Left renal cortex interstitium (tissue), 4 donors: Measurements from ENCODE around the gene DPM3. TPM values are rescaled to one million over a fixed set of nuclear protein-coding genes. Genes with fewer than 3 reads are reported as not detected.
A peak's percentile ranks its signal among the peaks of the same experiment; 100 is the strongest.
"Not testable (repeated sequence)": the region's sequence is repeated elsewhere in the genome, so short reads cannot be mapped to it uniquely, and the experiment has no call there.

ENCODE experiments used
- DNase-seq, 4 donors: peaks; one replicate each; pipeline ENCODE4 v3.0.0-alpha.2; 2013; ENCODE audit warnings: low read depth in 4 of 4, low spot score in 2 of 4, missing footprints in 1 of 4
- polyA plus RNA-seq, 4 donors: library from polyadenylated mRNA; unstranded; fragments of 120-200 nt; gene quantifications; one replicate each; pipeline ENCODE4 v1.2.1, GENCODE V29; 2013; ENCODE audit not compliant: insufficient read length in 4 of 4

DPM3 gene
- polyA plus RNA-seq, 4 donors = 31.3 to 64.7 (median 45.2) TPM

DNA sequence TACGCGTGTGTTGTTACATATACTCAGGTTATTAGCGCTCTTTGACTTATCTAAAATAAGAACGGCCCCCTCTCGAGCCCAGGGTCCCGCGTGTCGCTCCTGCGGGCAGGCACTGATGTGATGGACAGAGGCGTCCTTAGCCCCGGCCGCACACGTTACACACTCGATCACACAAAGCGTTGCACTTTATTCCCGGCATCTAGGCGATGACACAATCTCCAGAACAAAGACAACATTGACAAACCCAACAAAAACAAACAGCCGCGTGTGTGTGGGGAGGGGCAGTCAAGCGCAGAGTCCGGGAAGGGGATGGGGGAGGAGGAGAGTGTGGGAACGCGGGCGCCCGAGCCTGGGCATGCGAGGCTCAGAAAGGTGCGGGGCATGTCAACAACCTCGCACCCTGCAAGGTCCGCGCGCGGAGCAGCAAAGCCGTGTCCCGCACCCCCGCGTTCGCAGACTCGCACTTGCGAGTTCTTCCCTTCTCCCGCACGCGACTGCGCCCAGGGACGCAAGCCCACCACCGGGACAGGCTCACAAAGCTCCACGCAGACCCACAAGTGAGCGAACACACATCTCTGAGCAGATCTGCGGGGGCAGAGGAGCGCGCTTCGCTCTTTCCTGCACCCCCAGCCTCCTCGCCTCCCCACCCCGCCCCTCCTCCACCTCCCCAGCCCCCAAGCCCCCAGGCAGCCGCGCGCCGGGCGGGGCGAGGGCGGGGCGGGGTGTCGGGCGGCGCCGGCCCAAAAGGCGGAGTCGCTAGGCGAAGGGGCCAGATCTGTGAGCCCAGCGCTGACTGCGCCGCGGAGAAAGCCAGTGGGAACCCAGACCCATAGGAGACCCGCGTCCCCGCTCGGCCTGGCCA lies 13.0 kb downstream of the DPM3 start, which contains the start of gene EFNA1:
EFNA1 (plus strand) TSS at position 772 of the 862 bp plus-strand sequence. CDS start 102 bp downstream, outside the sequence.
- DNase-seq = peak in 1 of 4 donors; percentile 40

GRCh38 chr1:155126556-155127104 lies 13.7 kb downstream of the DPM3 start:
- peak in 1 of 4 donors; percentile 37 for DNase-seq

DNA sequence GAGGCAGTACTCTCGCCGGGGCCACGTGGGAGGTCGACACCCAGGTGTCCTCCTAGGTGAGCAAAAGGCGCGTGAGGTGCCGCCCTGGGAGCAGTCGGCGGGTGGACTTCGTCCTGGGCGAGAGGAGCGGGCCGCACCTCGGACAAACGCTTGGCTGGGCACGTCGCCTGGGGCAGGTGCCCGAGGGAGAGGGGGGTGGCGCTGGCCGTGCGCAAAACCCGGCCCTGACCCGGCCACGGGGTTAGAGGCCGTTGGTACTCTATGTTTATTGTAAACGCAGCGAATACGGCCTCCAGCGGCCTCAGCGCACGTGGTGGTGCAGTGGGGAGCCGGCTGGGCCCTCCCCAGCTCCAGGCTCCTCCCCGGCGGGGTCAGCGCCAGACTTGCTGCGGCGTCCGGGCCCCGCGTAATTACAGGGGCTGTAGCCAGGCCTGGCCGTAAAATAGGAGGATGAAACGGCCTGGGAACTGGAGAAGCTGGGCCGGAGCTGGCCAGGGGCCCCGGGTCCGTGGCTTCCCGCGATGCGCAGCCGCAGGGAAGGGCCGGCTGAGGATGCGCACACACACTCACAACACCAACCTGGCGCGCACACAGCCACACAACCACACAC lies 14.3 kb downstream of the DPM3 start:
- no peak for DNase-seq

DNA sequence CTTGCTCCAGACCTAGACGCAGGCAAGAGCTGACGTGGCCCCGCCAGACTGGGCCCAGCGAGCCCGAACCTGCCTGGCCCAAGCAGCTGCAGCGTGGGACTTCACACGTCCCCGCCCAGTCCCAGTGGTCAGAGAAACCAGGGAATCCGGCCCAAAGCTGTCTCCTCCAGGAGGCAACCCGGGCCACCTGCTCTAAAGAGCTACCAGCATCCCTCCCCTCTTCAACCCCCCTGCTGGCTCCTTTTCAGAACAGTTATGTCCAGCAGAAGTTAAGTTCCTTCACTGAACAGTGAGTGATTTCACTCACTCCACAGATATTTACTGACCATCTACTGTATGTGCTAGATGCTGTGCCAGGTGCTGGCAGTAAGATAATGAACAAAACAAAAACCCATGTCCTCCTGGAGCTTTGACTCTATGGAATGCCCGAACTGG lies 14.8 kb downstream of the DPM3 start:
- DNase-seq = no peak

DNA sequence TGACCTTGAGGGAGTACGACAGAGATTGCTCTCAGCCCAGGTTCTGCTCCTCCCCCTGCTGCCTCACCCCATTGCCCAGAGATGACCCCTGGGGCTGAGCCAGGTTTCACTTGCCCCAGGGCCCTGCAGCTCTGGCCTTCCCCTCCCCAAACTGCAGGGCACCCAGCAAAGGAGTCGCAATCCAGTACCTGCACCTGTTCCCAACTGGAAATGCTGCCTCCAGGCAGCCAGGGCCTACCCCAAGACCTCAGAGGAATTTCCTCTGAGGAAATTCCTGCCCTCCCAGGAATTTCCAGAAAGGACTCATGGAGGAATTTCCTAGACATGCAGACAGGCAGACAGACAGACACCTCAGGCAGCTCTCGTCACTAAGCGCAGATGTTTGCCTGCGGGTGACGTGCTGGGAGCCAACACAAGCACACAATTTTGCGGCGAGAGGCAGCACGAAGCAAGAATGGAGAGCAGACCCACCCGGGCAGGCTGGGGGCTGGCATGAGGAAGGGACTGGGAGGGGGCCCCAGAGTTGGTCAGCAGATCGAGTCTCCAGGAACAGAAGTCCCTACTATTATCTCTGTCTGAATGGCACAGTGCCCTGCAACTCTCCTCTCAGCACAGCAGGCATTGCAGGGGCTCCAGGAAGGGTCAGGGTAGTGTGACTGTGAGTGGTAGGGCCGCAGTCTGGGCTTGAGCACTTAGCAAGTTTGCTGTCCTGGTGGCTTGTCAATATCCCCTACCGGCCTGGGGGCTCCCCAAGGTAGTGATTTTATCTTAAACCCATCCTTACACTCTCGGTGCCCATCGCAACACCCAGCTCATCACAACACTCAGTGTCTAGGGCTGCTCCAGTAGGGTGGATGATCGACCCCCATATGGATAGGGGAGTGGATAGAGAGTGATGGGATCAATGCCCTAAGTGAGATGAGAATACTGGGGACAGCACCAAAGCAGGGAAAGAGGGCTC lies 15.5 kb downstream of the DPM3 start:
- DNase-seq = no peak

GRCh38 chr1:155123801-155124200 lies 16.5 kb downstream of the DPM3 start:
- no peak for DNase-seq

GRCh38 chr1:155122308-155122707 lies 18.0 kb downstream of the DPM3 start:
- no peak for DNase-seq

DNA sequence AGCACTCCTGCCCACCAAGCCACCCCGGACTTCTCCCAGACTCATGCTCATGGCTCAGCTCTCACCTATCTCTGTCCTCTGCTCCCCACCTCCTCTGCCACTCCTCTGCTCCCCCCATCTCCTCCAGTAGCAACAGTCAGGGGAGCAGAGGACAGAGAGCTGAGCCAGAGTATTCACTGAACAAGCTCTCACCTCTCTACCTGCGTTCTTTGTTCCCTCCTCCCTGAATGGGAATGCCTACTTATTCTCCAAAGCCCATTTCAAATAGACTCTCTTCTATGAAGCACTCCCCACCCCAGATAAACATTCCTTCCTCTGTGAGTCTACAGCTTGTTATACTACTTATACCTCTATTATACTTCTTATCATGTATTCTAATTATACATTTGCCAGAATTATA lies 19.1 kb downstream of the DPM3 start:
- no peak for DNase-seq

DNA sequence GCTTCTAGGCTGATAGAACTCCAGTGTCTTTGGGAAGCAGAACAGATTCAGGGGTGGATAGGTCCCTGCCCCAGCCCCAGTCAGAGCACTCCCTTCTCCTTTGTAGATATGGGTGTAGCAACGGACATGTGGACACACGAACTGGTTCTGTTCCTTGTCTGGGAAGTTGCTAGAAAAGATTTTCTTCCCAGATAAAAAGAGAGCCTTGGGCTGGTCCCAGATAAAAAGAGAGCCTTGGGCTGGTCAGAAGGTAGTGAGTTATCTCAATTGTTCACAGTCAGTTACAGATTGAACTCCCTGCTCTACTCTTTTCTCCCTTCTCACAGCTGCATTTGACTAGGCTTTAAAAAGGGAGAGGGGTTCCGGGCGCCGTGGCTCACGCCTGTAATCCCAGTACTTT lies 20.1 kb downstream of the DPM3 start:
- DNase-seq = no peak

DNA sequence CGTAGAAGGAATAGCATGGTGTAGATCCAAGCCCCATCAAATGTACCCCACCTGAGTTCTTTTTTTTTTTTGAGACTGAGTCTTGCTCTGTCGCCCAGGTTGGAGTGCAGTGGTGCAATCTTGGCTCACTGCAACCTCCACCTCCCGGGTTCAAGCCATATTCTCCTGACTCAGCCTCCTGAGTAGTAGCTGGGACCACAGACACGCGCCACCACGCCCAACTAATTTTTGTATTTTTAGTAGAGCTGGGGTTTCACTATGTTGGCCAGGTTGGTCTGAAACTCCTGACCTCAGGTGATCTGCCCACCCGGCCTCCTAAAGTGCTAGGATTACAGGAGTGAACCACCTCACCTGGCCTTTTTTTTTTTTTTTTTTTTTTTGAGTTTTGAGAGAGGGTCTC lies 22.2 kb downstream of the DPM3 start:
- DNase-seq = not testable (repeated sequence)

DNA sequence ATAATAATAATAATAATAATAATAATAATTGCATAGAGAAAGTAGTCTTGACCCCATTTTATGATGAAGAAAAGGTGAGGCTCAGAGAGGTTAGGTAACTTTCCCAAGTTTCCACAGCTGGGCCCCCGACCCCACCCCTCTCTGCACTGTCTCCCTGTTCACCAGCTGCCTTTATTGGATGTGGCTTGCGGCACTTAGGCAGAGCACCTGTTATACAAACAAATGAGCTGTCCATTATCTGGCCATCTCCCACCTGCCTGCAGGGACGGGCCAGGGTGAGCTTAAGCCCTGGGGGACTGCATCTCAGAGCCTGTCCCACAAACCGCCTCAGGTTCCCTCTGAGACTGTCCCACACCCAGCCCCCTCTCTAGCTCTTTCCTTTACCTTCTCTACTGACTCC lies 22.7 kb downstream of the DPM3 start:
- DNase-seq = no peak

DNA sequence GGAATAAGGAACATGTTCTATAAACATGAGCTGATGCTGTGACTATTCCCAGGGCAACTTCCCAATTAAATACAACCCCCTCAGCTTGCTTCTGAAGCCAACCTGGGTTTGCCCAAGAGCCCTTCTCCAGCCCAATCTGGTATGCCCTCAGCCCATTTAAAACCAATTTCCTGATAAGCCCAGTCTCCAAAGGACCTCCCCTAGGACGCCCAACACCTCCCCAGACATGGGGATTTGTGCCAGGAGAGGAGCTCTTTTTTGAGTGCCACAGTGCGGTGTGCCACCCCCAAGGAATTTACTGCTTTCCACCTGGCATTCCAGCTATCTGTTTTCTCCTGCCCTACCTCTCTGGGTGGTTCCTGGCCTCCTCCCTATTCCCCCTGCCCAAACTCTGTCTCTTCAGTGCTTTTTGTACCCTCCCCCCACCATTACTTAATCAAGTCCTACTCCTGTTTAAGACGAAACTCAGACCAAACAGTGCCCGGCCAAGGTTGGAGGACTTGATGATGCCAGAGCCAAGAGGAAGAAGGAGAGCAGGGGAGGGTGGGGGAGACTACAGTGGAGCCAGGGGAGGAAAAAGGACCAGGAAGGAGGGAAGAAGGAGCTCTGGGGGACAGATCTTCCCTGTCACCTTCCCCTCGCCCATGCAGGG lies 24.1 kb downstream of the DPM3 start:
- DNase-seq = no peak

DNA sequence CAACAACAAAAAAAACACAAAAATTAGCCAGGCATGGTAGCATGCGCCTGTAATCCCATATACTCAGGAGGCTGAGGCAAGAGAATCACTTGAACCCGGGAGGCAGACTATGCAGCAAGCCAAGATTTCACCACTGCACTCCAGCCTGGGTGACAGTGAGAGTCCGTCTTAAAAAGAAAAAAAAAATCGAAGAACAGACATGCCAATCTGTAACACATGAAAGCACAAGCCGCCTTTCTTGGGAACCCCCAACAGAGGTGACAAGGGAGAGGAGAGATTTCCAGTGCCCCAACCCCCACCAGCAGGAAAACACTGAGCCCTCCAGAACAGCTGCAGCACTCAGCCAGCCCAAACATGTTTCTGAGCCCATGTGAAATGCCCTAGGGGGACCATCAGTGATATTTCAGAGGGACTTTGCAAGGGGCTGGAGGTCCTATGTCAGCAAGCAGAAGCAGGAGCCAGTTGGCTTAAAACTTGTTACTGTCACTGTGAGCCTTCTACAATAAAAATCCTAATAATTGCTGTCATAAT lies 26.8 kb downstream of the DPM3 start:
- no peak for DNase-seq

- DNase-seq = no peak
Observed at GRCh38 chr1:155110826-155111225, 29.5 kb downstream of the DPM3 start.

GRCh38 chr1:155110381-155110780 lies 29.9 kb downstream of the DPM3 start:
- no peak for DNase-seq

GRCh38 chr1:155108296-155108695 lies 32.0 kb downstream of the DPM3 start:
- DNase-seq = no peak

DNA sequence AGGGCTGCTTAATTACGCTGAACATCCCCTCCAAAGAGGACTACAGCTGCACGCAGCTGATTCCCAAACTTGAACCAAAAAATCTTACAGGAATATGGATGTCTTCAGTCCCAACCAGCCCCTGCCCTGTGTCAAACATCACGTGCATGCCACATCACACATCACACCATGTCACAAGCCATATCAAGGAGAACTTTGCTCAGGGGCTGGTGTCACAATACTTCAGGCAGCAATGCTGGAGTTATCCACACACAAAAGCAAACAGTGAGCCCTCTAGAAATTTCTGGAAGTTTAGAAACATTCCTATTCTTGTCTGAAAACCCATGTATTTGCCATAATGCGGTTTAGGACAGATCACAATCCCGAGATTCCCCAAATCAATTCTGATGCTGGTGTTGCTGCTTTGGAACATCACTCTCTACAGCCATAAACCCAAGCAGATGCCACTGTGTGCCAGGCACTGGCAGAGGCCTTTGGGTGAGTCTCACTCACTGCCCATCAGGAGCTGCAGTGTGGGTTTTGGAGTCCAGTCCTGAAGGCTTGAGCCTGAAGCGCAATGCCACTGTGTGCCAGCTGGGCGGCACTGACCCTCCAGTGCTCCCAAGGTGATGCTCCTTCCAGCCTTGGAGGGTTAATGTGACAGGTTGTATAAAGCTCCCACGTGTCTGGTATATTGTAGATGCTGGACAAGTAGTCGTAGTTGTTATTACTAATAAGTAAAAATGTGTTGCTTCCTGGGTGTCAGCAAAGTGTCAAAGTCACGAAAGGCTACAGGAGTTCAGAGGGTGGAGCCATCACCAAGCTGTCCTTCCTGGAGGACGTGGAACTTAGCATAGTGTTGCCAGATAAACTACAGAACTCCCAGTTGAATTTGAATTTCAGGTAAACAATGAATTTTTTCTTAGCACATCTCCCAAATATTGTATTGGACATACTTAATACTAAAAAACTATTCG lies 32.7 kb downstream of the DPM3 start:
- DNase-seq = no peak

GRCh38 chr1:155106862-155107261 lies 33.5 kb downstream of the DPM3 start:
- no peak for DNase-seq

DNA sequence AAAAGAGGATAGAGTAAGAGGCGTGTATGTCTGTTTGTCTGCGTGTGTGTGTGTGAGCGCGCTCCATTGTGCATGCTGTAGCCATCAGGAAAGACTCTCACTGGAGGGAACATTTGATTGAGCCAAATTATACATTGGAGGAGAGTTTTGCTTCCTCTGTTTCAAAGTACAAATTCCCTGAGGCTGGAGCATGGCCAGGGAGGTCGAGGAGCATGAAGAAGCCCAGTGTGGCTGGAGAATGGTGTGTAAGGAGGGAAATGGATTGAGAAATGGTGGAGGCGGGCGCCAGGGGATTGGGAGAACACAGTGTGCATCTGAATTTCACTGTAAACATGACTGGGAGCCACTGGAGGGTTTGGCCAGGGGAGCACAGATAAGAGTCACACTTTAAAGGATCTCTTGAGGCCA lies 34.7 kb downstream of the DPM3 start:
- DNase-seq = no peak
